B cell (primary cell): Measurements from ENCODE around the gene TIMM10. TPM values are rescaled to one million over a fixed set of nuclear protein-coding genes. Genes with fewer than 3 reads are reported as not detected.

Experiments used
- ATAC-seq: fragments of 200-7000 bp; cut with Tn5 transposase; one replicate; pipeline ENCODE4 v1.10.0; 2021; ENCODE audit warnings: low read depth, mild to moderate bottlenecking, moderate number of reproducible peaks, moderate library complexity
- CTCF ChIA-PET: fragments of 350-600 bp; sonication (Branson Sonifier 250); formaldehyde crosslinking; loops from one replicate; lab custom pipeline; 2021; ENCODE audit warnings: antibody characterized with exemption, inconsistent platforms; lab: Charles Lee
- POLR2A ChIA-PET: fragments of 350-600 bp; sonication (Branson Sonifier 250); formaldehyde crosslinking; loops from one replicate; lab custom pipeline; 2021; ENCODE audit warnings: antibody characterized with exemption; lab: Charles Lee
- DNase-seq: peaks from one replicate; pipeline ENCODE4 v3.0.0; 2013
- H2AFZ ChIP-seq: 2 replicates; pipeline ENCODE4 v1.6.1; 2012; ENCODE audit warnings: mild to moderate bottlenecking, low read depth, low read length; ENCODE audit not compliant: insufficient read depth, poor library complexity, severe bottlenecking
- H3K27ac ChIP-seq, 2 donors: 1 replicate in 1 of 2; 2 replicates in 1 of 2; pipeline ENCODE4 v1.5.1; 2012 to 2013; ENCODE audit warnings: low read length in 2 of 2, mild to moderate bottlenecking in 2 of 2, moderate library complexity in 1 of 2
- H3K27me3 ChIP-seq, 4 experiments: fragments of 200-600 bp in 1 of 4; sonication (generic) in 1 of 4; replicated peaks in 1 of 4; 1 replicate in 2 of 4; 2 replicates in 2 of 4; pipeline versions ENCODE4 v1.6.1 to v1.7.0; 2013 to 2016; ENCODE audit warnings: low read length in 3 of 4, mild to moderate bottlenecking in 2 of 4, mixed read lengths in 1 of 4, moderate library complexity in 1 of 4; ENCODE audit not compliant: insufficient read depth in 4 of 4, control insufficient read depth in 3 of 4; ENCODE audit errors: control extremely low read depth in 1 of 4
- H3K36me3 ChIP-seq, 2 experiments: replicated peaks in 1 of 2; 1 replicate in 1 of 2; 2 replicates in 1 of 2; pipeline versions ENCODE4 v1.6.1 to v1.7.1; 2013; ENCODE audit warnings: low read length in 1 of 2; ENCODE audit not compliant: insufficient read depth in 2 of 2, control insufficient read depth in 1 of 2; ENCODE audit errors: control extremely low read depth in 1 of 2, extremely low read depth in 1 of 2
- H3K4me1 ChIP-seq, 2 donors: fragments of 200-600 bp in 1 of 2; sonication (generic) in 1 of 2; 1 replicate in 1 of 2; 2 replicates in 1 of 2; pipeline versions ENCODE4 v1.5.1 to v1.6.1; 2013 to 2017; ENCODE audit warnings: low read length in 2 of 2; ENCODE audit not compliant: control insufficient read depth in 2 of 2, insufficient read depth in 2 of 2
- H3K4me2 ChIP-seq: replicated peaks from 2 replicates; pipeline ENCODE3; 2012; ENCODE audit warnings: mild to moderate bottlenecking, low read depth, low read length; ENCODE audit not compliant: poor library complexity, severe bottlenecking
- H3K4me3 ChIP-seq, 5 experiments: fragments of 200-600 bp in 1 of 5; sonication (generic) in 1 of 5; 1 replicate in 3 of 5; 2 replicates in 2 of 5; pipeline versions ENCODE4 v1.5.1 to v1.7.0; 2011 to 2016; ENCODE audit warnings: low read length in 4 of 5, mild to moderate bottlenecking in 4 of 5, low read depth in 2 of 5, control low read depth in 1 of 5, moderate library complexity in 1 of 5; ENCODE audit not compliant: insufficient read depth in 1 of 5; ENCODE audit errors: control extremely low read depth in 1 of 5, extremely low read depth in 1 of 5
- H3K79me2 ChIP-seq: fragments of 200-600 bp; sonication (generic); one replicate; pipeline ENCODE4 v1.6.0; 2016; ENCODE audit warnings: low read length; ENCODE audit not compliant: control insufficient read depth, insufficient read depth
- H3K9ac ChIP-seq: fragments of 200-600 bp; sonication (generic); 2 replicates; pipeline ENCODE4 v1.6.1; 2017; ENCODE audit warnings: mild to moderate bottlenecking, low read length, moderate library complexity
- H3K9me3 ChIP-seq, 3 donors: one replicate each; pipeline versions ENCODE4 v1.6.1 to v1.7.1; 2013; ENCODE audit warnings: low read length in 2 of 3; ENCODE audit not compliant: control insufficient read depth in 2 of 3, insufficient read depth in 1 of 3; ENCODE audit errors: control extremely low read depth in 1 of 3
- H4K20me1 ChIP-seq: 2 replicates; pipeline ENCODE4 v1.6.0; 2012; ENCODE audit warnings: mild to moderate bottlenecking, low read length; ENCODE audit not compliant: insufficient read depth, control insufficient read depth, poor library complexity, severe bottlenecking
- H3K27ac Mint-ChIP-seq: one replicate; pipeline ENCODE4 v1.8.0; 2021; ENCODE audit warnings: mixed read lengths
- H3K27me3 Mint-ChIP-seq: one replicate; pipeline ENCODE4 v1.8.0; 2021; ENCODE audit warnings: mixed read lengths
- H3K4me1 Mint-ChIP-seq: one replicate; pipeline ENCODE4 v1.8.0; 2021; ENCODE audit warnings: mixed read lengths
- H3K4me3 Mint-ChIP-seq: one replicate; pipeline ENCODE4 v1.8.0; 2021; ENCODE audit warnings: mixed read lengths
- H3K9me3 Mint-ChIP-seq: one replicate; pipeline ENCODE4 v1.8.0; 2022; ENCODE audit warnings: mixed read lengths; ENCODE audit not compliant: insufficient read depth
- CTCF ChIP-seq: fragments of 200-600 bp; IDR thresholded peaks from one replicate; pipeline ENCODE4 v1.8.0; 2022; ENCODE audit warnings: antibody characterized with exemption, mild to moderate bottlenecking
- EZH2 ChIP-seq: IDR thresholded peaks from 2 replicates; pipeline ENCODE4 v1.6.1; 2012; ENCODE audit warnings: borderline replicate concordance, low read depth, mild to moderate bottlenecking, moderate library complexity, low read length; ENCODE audit not compliant: insufficient read depth, poor library complexity, severe bottlenecking
- WGBS: methylation state at CpG from one replicate; pipeline ENCODE4 v1.1.5; 2013; ENCODE audit warnings: missing lambda C conversion rate; ENCODE audit not compliant: insufficient coverage; 5-methylcytosine and 5-hydroxymethylcytosine counted together
- intact Hi-C: fragments of 100-400 bp; cut with micrococcal nuclease; formaldehyde crosslinking; loops from one replicate; pipeline ENCODE4 v1.10.0; 2022
- polyA plus RNA-seq: library from polyadenylated mRNA; depleted of rRNA; stranded (reverse); fragments of >200 nt; gene quantifications from 2 replicates; pipeline ENCODE4 v1.2.3, GENCODE V29; 2012
- total RNA-seq, 2 donors: library from RNA; stranded (reverse); fragments of 120-200 nt in 1 of 2; gene quantifications; 1 replicate in 1 of 2; 2 replicates in 1 of 2; pipeline versions ENCODE4 v1.2.3 to v1.2.4, GENCODE V29; 2013 to 2022

The TIMM10 gene
- total and polyA plus RNA-seq, 2 donors (not counting 1 experiment from before 2014, with no cell fraction given): 36.5 to 39.6 TPM

DNA sequence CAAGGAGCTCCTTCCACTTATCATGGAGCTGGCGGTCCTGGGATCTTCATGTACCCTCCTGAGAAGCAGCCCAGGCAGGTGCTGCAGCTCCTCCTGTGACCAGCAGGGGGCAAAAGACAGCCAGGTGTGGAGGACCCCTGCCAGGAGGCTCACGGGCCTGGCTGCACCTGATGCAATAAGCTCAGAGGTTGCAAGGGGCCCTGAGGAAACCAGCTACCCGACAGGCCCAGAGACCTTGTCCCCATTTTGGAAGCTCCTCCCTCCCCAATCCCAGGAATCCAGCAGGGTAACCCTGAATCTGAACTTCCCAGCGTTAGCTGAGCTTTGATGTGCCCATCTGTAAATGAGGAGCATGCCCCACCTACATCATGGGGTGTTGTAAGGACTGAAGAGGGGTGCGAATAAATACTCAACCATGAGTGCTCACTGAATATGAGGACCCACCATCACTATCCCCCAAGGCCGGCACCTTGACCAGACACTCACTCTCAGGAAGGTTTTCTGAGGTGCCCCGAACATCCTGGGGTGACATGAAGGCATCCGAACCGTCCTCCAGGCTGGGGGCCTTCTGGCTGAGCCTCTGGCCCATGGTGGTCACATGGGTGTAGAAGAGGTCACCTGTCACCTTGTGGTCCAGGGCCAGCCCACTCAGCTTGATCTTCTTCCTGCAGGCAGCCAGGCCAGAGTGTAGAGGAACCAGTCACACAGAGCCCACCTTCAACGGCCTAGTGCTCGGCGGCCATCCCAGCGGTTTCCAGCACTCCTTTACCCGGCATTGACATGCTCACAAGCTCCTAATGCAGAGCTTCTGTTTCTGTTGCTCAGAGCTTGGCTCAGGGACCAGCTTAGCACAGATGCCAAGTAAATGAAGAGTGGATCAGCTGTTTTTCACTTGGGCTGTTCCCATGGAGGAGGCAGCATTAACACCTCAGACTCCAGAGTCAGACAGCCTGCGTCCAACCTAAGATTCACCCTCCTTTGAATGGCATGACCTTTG is 36.7 kb downstream of the TIMM10 start:
- ChIA-PET CTCF (interaction anchor here (0.7 to 12.1 kb wide), 41 partner anchors 8 to 1059 kb away, joined by 3 to 355 read pairs (median 4); partner anchors contain the start of genes MED19, SLC43A1, SLC43A3 and TIMM10), POLR2A (interaction anchor here (1.0 kb wide), 1 partner anchor 20 kb away, joined by 4 read pairs; no protein-coding TSS in a partner anchor)
- Histone ChIP-seq H3K79me2 (no peaks in the 10 kb centered on the region), H3K4me3 (no peak overlapping the region), H3K36me3 (peaks cover 0 to 3% of the 10 kb centered on the region in 2 experiments), H3K4me1 (no peaks in the 10 kb centered on the region), H3K27me3 (no peaks in the 10 kb centered on the region), H3K27ac (no peak overlapping the region), H2AFZ (no peak overlapping the region), H3K9ac (no peak overlapping the region), H4K20me1 (no peaks in the 10 kb centered on the region), H3K4me2 (no peak overlapping the region), H3K9me3 (no peaks in the 10 kb centered on the region)
- TF ChIP-seq EZH2 (no peak), CTCF (peak; percentile 97)
- DNase-seq (peak; percentile 77), ATAC-seq (peak; percentile 96)
- H3K4me1 Mint-ChIP-seq: peaks cover 2% of the 10 kb centered on the region
- H3K9me3 Mint-ChIP-seq: no peaks in the 10 kb centered on the region
- no peaks in the 10 kb centered on the region for H3K27me3 Mint-ChIP-seq
- 94% methylated on average over 8 of the region's 15 CpGs for WGBS
- no peak overlapping the region for H3K27ac Mint-ChIP-seq
- intact Hi-C loops: loop anchor here (1.0 to 5.0 kb wide), 3 partner anchors 33 to 150 kb away; no protein-coding TSS in a partner anchor
- no peak overlapping the region for H3K4me3 Mint-ChIP-seq
